Caco-2 (cell line): ENCODE results near the gene ADAM12. TPM values are rescaled to one million over a fixed set of nuclear protein-coding genes. Genes with fewer than 3 reads are reported as not detected.

ENCODE experiments used
- BruUV-seq: library from RNA; stranded (reverse); fragments of 400-500 nt; replicated peaks from 2 replicates; lab custom pipeline; 2021; lab: Mats Ljungman, UMichigan
- CTCF ChIA-PET: fragments of 300-600 bp; sonication (Branson Sonifier 250); formaldehyde crosslinking; loops from one replicate; lab custom pipeline; 2022; ENCODE audit warnings: antibody characterized with exemption; lab: Charles Lee
- POLR2A ChIA-PET: fragments of 300-600 bp; sonication (Branson Sonifier 250); formaldehyde crosslinking; loops from one replicate; lab custom pipeline; 2022; ENCODE audit warnings: antibody characterized with exemption; lab: Charles Lee
- DNase-seq, 2 experiments: peaks; one replicate each; pipeline versions ENCODE4 v3.0.0 to v3.0.0-alpha.2; 2020 to 2022
- H3K27me3 ChIP-seq: replicated peaks from 2 replicates; pipeline ENCODE4 v1.6.0; 2011; ENCODE audit warnings: low read length; ENCODE audit not compliant: control insufficient read depth, insufficient read depth
- H3K36me3 ChIP-seq: 2 replicates; pipeline ENCODE4 v1.5.1; 2011; ENCODE audit warnings: low read length; ENCODE audit not compliant: control insufficient read depth, insufficient read depth
- H3K4me1 ChIP-seq: fragments of 250-450 bp; sonication (Bioruptor Pico); 2 replicates; pipeline ENCODE4 v1.5.1; 2020; ENCODE audit warnings: mild to moderate bottlenecking
- H3K4me3 ChIP-seq: 2 replicates; pipeline ENCODE4 v1.5.1; 2011; ENCODE audit warnings: low read depth, mild to moderate bottlenecking, control low read depth, low read length
- H3K9me3 ChIP-seq: fragments of 250-450 bp; sonication (Bioruptor Pico); 2 replicates; pipeline ENCODE4 v1.5.1; 2020; ENCODE audit warnings: mild to moderate bottlenecking, moderate library complexity
- H3K27ac Mint-ChIP-seq: one replicate; pipeline ENCODE4 v1.8.0; 2022; ENCODE audit warnings: mixed read lengths; ENCODE audit not compliant: unreplicated experiment
- H3K27me3 Mint-ChIP-seq: one replicate; pipeline ENCODE4 v1.8.0; 2022; ENCODE audit warnings: mixed read lengths; ENCODE audit not compliant: insufficient read depth, unreplicated experiment
- H3K36me3 Mint-ChIP-seq: one replicate; pipeline ENCODE4 v1.8.0; 2022; ENCODE audit warnings: mild to moderate bottlenecking, mixed read lengths; ENCODE audit not compliant: insufficient read depth, unreplicated experiment
- H3K4me1 Mint-ChIP-seq: one replicate; pipeline ENCODE4 v1.8.0; 2022; ENCODE audit warnings: low read depth, mixed read lengths; ENCODE audit not compliant: unreplicated experiment
- H3K4me3 Mint-ChIP-seq: one replicate; pipeline ENCODE4 v1.8.0; 2022; ENCODE audit warnings: mild to moderate bottlenecking, moderate library complexity, mixed read lengths; ENCODE audit not compliant: unreplicated experiment
- H3K9me3 Mint-ChIP-seq: one replicate; pipeline ENCODE4 v1.8.0; 2022; ENCODE audit warnings: mixed read lengths; ENCODE audit not compliant: unreplicated experiment
- intact Hi-C: fragments of 100-400 bp; cut with micrococcal nuclease; formaldehyde crosslinking; loops from one replicate; pipeline ENCODE4 v1.10.0; 2022; ENCODE audit not compliant: unreplicated experiment
- total RNA-seq: library from RNA; stranded (reverse); gene quantifications from 2 replicates; pipeline ENCODE4 v1.2.3, GENCODE V29; 2022
- TF ChIP-seq, protein P1 (sequence below), 2 experiments: fragments of 200-600 bp in 1 of 2; IDR thresholded peaks; 1 replicate in 1 of 2; 2 replicates in 1 of 2; pipeline versions ENCODE4 v1.5.1 to v1.8.0; 2011 to 2022; ENCODE audit warnings: antibody characterized with exemption in 1 of 2, control low read depth in 1 of 2, inconsistent platforms in 1 of 2, low read depth in 1 of 2, low read length in 1 of 2, mild to moderate bottlenecking in 1 of 2, moderate library complexity in 1 of 2; ENCODE audit not compliant: insufficient read depth in 1 of 2, severe bottlenecking in 1 of 2, unreplicated experiment in 1 of 2

ADAM12 gene
- total RNA-seq, 1 experiment from 2014 or later = not detected

DNA sequence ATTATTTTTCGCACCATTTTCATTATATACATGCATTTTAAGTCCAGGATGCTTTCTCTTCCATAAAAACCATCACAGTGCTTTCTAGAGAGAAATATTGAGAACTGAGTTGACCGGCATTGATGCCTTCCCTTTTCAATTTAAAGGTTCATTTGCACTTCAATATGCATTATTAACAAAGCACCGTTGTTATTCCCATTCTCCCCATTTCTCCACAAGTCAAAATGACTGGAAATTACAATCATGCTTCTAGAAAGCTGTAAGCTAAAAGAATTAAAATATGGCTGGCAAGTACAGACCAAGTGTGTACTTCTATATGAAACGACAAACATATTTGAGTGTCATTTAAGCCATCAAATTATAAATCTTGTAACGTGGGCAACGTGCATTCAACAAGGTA lies 272.4 kb downstream of the ADAM12 start:
- Mint-ChIP-seq H3K4me3 (no peak overlapping the region), H3K4me1 (peaks cover 5% of the 10 kb centered on the region), H3K27me3 (no peaks in the 10 kb centered on the region), H3K27ac (no peak overlapping the region), H3K36me3 (no peaks in the 10 kb centered on the region), H3K9me3 (no peaks in the 10 kb centered on the region)
- Histone ChIP-seq H3K27me3 (no peaks in the 10 kb centered on the region), H3K36me3 (no peaks in the 10 kb centered on the region), H3K4me1 (peaks cover 20% of the 10 kb centered on the region), H3K4me3 (no peak overlapping the region), H3K9me3 (0 out of 2 replicates have a peak, but pooled peaks cover 6% of the 10 kb centered on the region)
- no peak for DNase-seq
- ChIA-PET CTCF (no interaction called here), POLR2A (no interaction called here)
- intact Hi-C loops = no loop called here
- no TSS peak for BruUV-seq
- TF ChIP-seq, protein P1, sequence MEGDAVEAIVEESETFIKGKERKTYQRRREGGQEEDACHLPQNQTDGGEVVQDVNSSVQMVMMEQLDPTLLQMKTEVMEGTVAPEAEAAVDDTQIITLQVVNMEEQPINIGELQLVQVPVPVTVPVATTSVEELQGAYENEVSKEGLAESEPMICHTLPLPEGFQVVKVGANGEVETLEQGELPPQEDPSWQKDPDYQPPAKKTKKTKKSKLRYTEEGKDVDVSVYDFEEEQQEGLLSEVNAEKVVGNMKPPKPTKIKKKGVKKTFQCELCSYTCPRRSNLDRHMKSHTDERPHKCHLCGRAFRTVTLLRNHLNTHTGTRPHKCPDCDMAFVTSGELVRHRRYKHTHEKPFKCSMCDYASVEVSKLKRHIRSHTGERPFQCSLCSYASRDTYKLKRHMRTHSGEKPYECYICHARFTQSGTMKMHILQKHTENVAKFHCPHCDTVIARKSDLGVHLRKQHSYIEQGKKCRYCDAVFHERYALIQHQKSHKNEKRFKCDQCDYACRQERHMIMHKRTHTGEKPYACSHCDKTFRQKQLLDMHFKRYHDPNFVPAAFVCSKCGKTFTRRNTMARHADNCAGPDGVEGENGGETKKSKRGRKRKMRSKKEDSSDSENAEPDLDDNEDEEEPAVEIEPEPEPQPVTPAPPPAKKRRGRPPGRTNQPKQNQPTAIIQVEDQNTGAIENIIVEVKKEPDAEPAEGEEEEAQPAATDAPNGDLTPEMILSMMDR (IDR thresholded peaks at IDR 0.05; ENCODE audit: insufficient read depth in 1 of 2, low read depth in 1 of 2, low read length in 1 of 2, severe bottlenecking in 1 of 2, unreplicated experiment in 1 of 2) = no peak

DNA sequence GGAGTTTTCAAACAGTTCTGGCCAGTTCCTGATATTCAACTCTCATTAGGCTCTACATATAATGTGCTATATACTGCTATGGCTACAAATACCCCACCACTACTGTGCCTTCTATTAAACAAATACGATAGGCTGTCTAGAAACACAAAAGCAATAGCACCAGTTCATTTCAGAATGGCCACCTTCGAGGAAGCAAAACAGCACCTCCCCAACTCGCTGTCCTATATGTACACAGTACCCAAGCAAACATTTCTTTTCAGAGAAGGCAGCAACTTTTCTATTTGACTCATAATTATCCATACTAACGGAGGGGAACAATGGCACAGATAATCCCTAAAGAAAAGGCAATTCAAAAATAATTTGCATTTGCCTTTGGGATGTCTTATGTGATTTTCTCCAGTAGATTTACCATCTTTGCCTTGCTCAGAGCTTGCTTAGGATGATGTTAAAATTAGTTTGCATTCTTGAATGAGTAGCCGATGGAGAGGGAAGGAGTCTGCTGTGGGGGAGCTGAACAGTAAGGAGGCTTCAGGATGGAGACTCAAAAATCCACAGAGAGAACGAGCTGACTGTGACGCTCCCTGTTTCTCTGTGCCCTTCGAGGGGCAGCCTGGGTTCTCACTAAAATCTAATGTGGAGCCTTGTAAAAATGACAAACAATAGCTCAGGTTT lies 273.3 kb downstream of the ADAM12 start:
- no peak overlapping the region for H3K27ac Mint-ChIP-seq
- TF ChIP-seq, protein P1 (IDR thresholded peaks at IDR 0.05; ENCODE audit: insufficient read depth in 1 of 2, low read depth in 1 of 2, low read length in 1 of 2, severe bottlenecking in 1 of 2, unreplicated experiment in 1 of 2) = no peak
- H3K36me3 ChIP-seq = no peaks in the 10 kb centered on the region
- peaks cover 5% of the 10 kb centered on the region for H3K4me1 Mint-ChIP-seq
- H3K27me3 ChIP-seq = no peaks in the 10 kb centered on the region
- H3K4me3 ChIP-seq = no peak overlapping the region
- BruUV-seq = no TSS peak
- H3K4me3 Mint-ChIP-seq = no peak overlapping the region
- no peak for DNase-seq
- ChIA-PET POLR2A (no interaction called here), CTCF (no interaction called here)
- intact Hi-C loops = no loop called here
- peaks cover 7% of the 10 kb centered on the region for H3K9me3 Mint-ChIP-seq
- H3K27me3 Mint-ChIP-seq = peaks cover 4% of the 10 kb centered on the region
- H3K36me3 Mint-ChIP-seq = no peaks in the 10 kb centered on the region
- 0 out of 2 replicates have a peak, but pooled peaks cover 5% of the 10 kb centered on the region for H3K9me3 ChIP-seq
- H3K4me1 ChIP-seq = peaks cover 20% of the 10 kb centered on the region

DNA sequence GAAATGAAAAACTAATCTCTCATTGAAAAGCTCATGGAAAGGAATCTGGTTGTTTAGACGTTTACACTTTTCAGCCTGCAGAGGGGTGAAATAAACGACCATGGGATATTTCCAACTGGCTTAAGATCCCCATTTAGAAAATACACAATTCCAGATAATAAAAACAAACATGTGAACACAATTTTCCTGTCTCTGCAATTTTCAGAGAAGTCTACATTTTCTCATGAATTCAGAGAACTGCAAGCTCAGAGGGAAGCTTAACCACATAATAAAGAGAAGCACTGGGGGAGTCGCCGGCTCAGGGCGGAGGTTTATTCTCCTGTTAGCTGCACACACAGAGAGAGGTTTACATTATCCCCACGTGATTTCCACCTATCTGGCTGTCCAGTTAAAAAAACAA lies 276.8 kb downstream of the ADAM12 start:
- TF ChIP-seq, protein P1 (IDR thresholded peaks at IDR 0.05; ENCODE audit: insufficient read depth in 1 of 2, low read depth in 1 of 2, low read length in 1 of 2, severe bottlenecking in 1 of 2, unreplicated experiment in 1 of 2) = no peak
- Mint-ChIP-seq H3K4me1 (no peaks in the 10 kb centered on the region), H3K4me3 (no peak overlapping the region), H3K27me3 (peaks cover 11% of the 10 kb centered on the region), H3K9me3 (peaks cover 10% of the 10 kb centered on the region), H3K27ac (no peak overlapping the region), H3K36me3 (no peaks in the 10 kb centered on the region)
- Histone ChIP-seq H3K4me3 (no peak overlapping the region), H3K9me3 (no peaks in the 10 kb centered on the region), H3K4me1 (no peaks in the 10 kb centered on the region), H3K27me3 (no peaks in the 10 kb centered on the region), H3K36me3 (no peaks in the 10 kb centered on the region)
- ChIA-PET POLR2A (no interaction called here), CTCF (no interaction called here)
- no TSS peak for BruUV-seq
- intact Hi-C loops = no loop called here
- DNase-seq = no peak
